HEK293 (cell line): ENCODE measurements around the gene TAPBP.

Experiments
- CTCF ChIA-PET: fragments of 350-600 bp; formaldehyde crosslinking; extraction: SDS; loops from one replicate; lab custom pipeline; 2021; ENCODE audit warnings: antibody characterized with exemption; lab: Yijun Ruan, JAX
- POLR2A ChIA-PET: fragments of 300-600 bp; formaldehyde crosslinking; extraction: SDS; loops from one replicate; lab custom pipeline; 2020; ENCODE audit warnings: antibody characterized with exemption, inconsistent platforms; lab: Yijun Ruan, JAX
- H3K27ac ChIP-seq: fragments of 200-500 bp; sonication (Bioruptor generic); 2 replicates; pipeline ENCODE4 v1.5.1; 2014; ENCODE audit warnings: low read depth, low read length, control low read depth, inconsistent platforms; ENCODE audit errors: extremely low read depth
- H3K36me3 ChIP-seq, 2 experiments: fragments of 200-500 bp in 1 of 2; sonication (Bioruptor generic) in 1 of 2; 1 replicate in 1 of 2; 2 replicates in 1 of 2; pipeline ENCODE4 v1.5.1; 2014 to 2017; ENCODE audit warnings: inconsistent platforms in 2 of 2, low read length in 2 of 2; ENCODE audit not compliant: control insufficient read depth in 2 of 2, insufficient read depth in 1 of 2
- H3K4me1 ChIP-seq: fragments of 200-500 bp; sonication (Bioruptor generic); 2 replicates; pipeline ENCODE4 v1.5.1; 2014; ENCODE audit warnings: mild to moderate bottlenecking, low read length, inconsistent platforms; ENCODE audit not compliant: control insufficient read depth, insufficient read depth
- H3K4me3 ChIP-seq: 2 replicates; pipeline ENCODE4 v1.5.1; 2011; ENCODE audit warnings: low read depth, mild to moderate bottlenecking, control low read depth, low read length, moderate library complexity
- H3K9me3 ChIP-seq: fragments of 200-500 bp; sonication (Bioruptor generic); 2 replicates; pipeline ENCODE4 v1.5.1; 2014; ENCODE audit warnings: low read depth, low read length, inconsistent platforms; ENCODE audit not compliant: control insufficient read depth, insufficient read depth
- AEBP2 ChIP-seq: fragments of 450-650 bp; formaldehyde crosslinking; IDR thresholded peaks from 2 replicates; pipeline ENCODE4 v1.5.1; 2016; ENCODE audit warnings: missing biosample characterization, missing genetic modification characterization, borderline replicate concordance
- BCL11A ChIP-seq: fragments of 450-650 bp; formaldehyde crosslinking; IDR thresholded peaks from 2 replicates; pipeline ENCODE4 v1.5.1; 2016; ENCODE audit warnings: low read depth, missing biosample characterization, missing genetic modification characterization
- BCL11B ChIP-seq: fragments of 450-650 bp; formaldehyde crosslinking; IDR thresholded peaks from 2 replicates; pipeline ENCODE4 v1.5.1; 2016; ENCODE audit warnings: low read depth, missing biosample characterization, missing genetic modification characterization
- REPIN1 ChIP-seq: fragments of 450-650 bp; formaldehyde crosslinking; IDR thresholded peaks from 2 replicates; pipeline ENCODE4 v1.5.1; 2017; ENCODE audit warnings: missing biosample characterization, missing genetic modification characterization, low read depth
- ZBTB44 ChIP-seq: fragments of 450-650 bp; IDR thresholded peaks from 2 replicates; pipeline ENCODE4 v1.5.1; 2018; ENCODE audit warnings: missing biosample characterization, mild to moderate bottlenecking, missing genetic modification characterization
- ZBTB49 ChIP-seq: fragments of 450-650 bp; formaldehyde crosslinking; IDR thresholded peaks from 2 replicates; pipeline ENCODE4 v1.5.1; 2016; ENCODE audit warnings: missing biosample characterization, missing genetic modification characterization, low read depth
- ZNF19 ChIP-seq: fragments of 450-650 bp; formaldehyde crosslinking; IDR thresholded peaks from 2 replicates; pipeline ENCODE4; 2016; ENCODE audit warnings: missing biosample characterization, missing genetic modification characterization, low read depth
- ZNF239 ChIP-seq: fragments of 450-650 bp; formaldehyde crosslinking; IDR thresholded peaks from 2 replicates; pipeline ENCODE4 v1.5.1; 2016; ENCODE audit warnings: missing biosample characterization, missing genetic modification characterization
- ZNF449 ChIP-seq: fragments of 450-650 bp; formaldehyde crosslinking; IDR thresholded peaks from 2 replicates; pipeline ENCODE4 v1.5.1; 2017; ENCODE audit warnings: missing biosample characterization, mild to moderate bottlenecking, missing genetic modification characterization, moderate library complexity
- ZNF664 ChIP-seq: fragments of 450-650 bp; formaldehyde crosslinking; IDR thresholded peaks from 2 replicates; pipeline ENCODE4 v1.5.1; 2016; ENCODE audit warnings: missing biosample characterization, missing genetic modification characterization
- ZNF768 ChIP-seq: fragments of 450-650 bp; formaldehyde crosslinking; IDR thresholded peaks from 2 replicates; pipeline ENCODE4 v1.5.1; 2018; ENCODE audit warnings: missing biosample characterization, mild to moderate bottlenecking, missing genetic modification characterization

TAPBP gene

GRCh38 chr6:33297406-33297955 is 16.4 kb downstream of the TAPBP start (continued):
- no peak for TF ChIP-seq ZNF664 (tag by site-specific recombination)
- no peak for TF ChIP-seq ZBTB49 (tag by site-specific recombination)
- TF ChIP-seq ZNF449: no peak
- no peak for TF ChIP-seq ZNF19 (tag by site-specific recombination)
- no peak for TF ChIP-seq ZBTB44 (tag by site-specific recombination)

GRCh38 chr6:33296797-33297405 is 17.0 kb downstream of the TAPBP start:
- Histone ChIP-seq H3K4me3 (no peak overlapping the region), H3K9me3 (no peaks in the 10 kb centered on the region), H3K4me1 (no peaks in the 10 kb centered on the region), H3K36me3 (peaks cover 4 to 47% of the 10 kb centered on the region in 2 experiments; a peak in 2 of 3 replicates), H3K27ac (no peak overlapping the region)
- TF ChIP-seq ZNF239 (tag by site-specific recombination) (no peak), ZNF768 (tag by site-specific recombination) (peak; percentile 96)
- POLR2A ChIA-PET: interaction anchor here (1.0 to 3.6 kb wide), 7 partner anchors 9 to 325 kb away, joined by 4 to 57 read pairs (median 50); partner anchors contain the start of genes B3GALT4, PFDN6, RPS18 and TAPBP
- CTCF ChIA-PET: interaction anchor here (0.8 to 1.6 kb wide), 5 partner anchors 8 to 94 kb away, joined by 3 to 9 read pairs (median 4); partner anchors contain the start of genes B3GALT4 and WDR46

GRCh38 chr6:33295621-33296369 is 18.1 kb downstream of the TAPBP start:
- Histone ChIP-seq H3K4me1 (no peaks in the 10 kb centered on the region), H3K9me3 (no peaks in the 10 kb centered on the region)
- CTCF ChIA-PET: interaction anchor here (0.6 to 1.3 kb wide), 5 partner anchors 7 to 145 kb away, joined by 3 to 4 read pairs (median 3); partner anchors contain the start of gene WDR46
- no peak for TF ChIP-seq AEBP2
- no peak for TF ChIP-seq REPIN1 (tag by site-specific recombination)
- peak; percentile 98 for TF ChIP-seq BCL11B
- TF ChIP-seq BCL11A (tag by site-specific recombination): peak; percentile 90
- TF ChIP-seq, all 188 proteins: peak for 2
- Histone ChIP-seq H3K36me3 (peaks cover 0 to 54% of the 10 kb centered on the region in 2 experiments; a peak in 2 of 3 replicates), H3K4me3 (no peak overlapping the region), H3K27ac (no peak overlapping the region)
- POLR2A ChIA-PET: interaction anchor here (1.5 to 2.4 kb wide), 3 partner anchors 15 to 19 kb away, joined by 5 to 8 read pairs (median 7); partner anchors contain the start of genes B3GALT4 and TAPBP
